HCT116 (cell line): ENCODE measurements around the gene NTHL1.

Experiments
- ATF3 ChIP-seq: IDR thresholded peaks from 2 replicates; pipeline ENCODE4 v1.6.1; 2012
- CTCF ChIP-seq, 3 experiments: fragments of 200-600 bp in 1 of 3; sonication (generic) in 1 of 3; IDR thresholded peaks in 2 of 3; conservative IDR thresholded peaks in 1 of 3; 2 replicates each; pipeline ENCODE4 v1.5.1; 2012 to 2017; ENCODE audit warnings: low read depth in 2 of 3, low read length in 2 of 3, antibody characterized with exemption in 1 of 3, borderline replicate concordance in 1 of 3, control low read depth in 1 of 3, mild to moderate bottlenecking in 1 of 3, mixed read lengths in 1 of 3, mixed run types in 1 of 3, moderate library complexity in 1 of 3; ENCODE audit not compliant: insufficient read depth in 1 of 3
- EGR1 ChIP-seq: IDR thresholded peaks from 2 replicates; pipeline ENCODE4 v1.6.1; 2012; ENCODE audit warnings: low read depth
- FOSL1 ChIP-seq: IDR thresholded peaks from 2 replicates; pipeline ENCODE4 v1.6.1; 2012; ENCODE audit warnings: low read depth
- POLR2A ChIP-seq: IDR thresholded peaks from 2 replicates; pipeline ENCODE4 v1.7.0; 2011; ENCODE audit warnings: borderline replicate concordance; ENCODE audit not compliant: insufficient read depth, insufficient read length; ENCODE audit errors: extremely low read depth
- RAD21 ChIP-seq: IDR thresholded peaks from 2 replicates; pipeline ENCODE4 v1.6.1; 2012; ENCODE audit warnings: low read depth, mild to moderate bottlenecking
- REST ChIP-seq: IDR thresholded peaks from 2 replicates; pipeline ENCODE4 v1.6.1; 2012; ENCODE audit warnings: low read depth
- SIN3A ChIP-seq: IDR thresholded peaks from 2 replicates; pipeline ENCODE4 v1.6.1; 2012; ENCODE audit warnings: low read depth
- SRF ChIP-seq: IDR thresholded peaks from 2 replicates; pipeline ENCODE4 v1.6.1; 2012; ENCODE audit warnings: low read depth
- TCF7L2 ChIP-seq: IDR thresholded peaks from 2 replicates; pipeline ENCODE4 v1.7.0; 2011; ENCODE audit warnings: borderline replicate concordance, inconsistent platforms; ENCODE audit not compliant: insufficient read depth, insufficient read length; ENCODE audit errors: extremely low read depth
- ZFX ChIP-seq: fragments of 450-650 bp; IDR thresholded peaks from 2 replicates; pipeline ENCODE4 v1.6.1; 2017

- no peak for TF ChIP-seq CTCF (IDR thresholded peaks at IDR 0.05 in 2 of 3, conservative IDR thresholded peaks at IDR 0.05 in 1 of 3; ENCODE audit: borderline replicate concordance in 1 of 3, insufficient read depth in 1 of 3, low read depth in 2 of 3, low read length in 2 of 3)
- no peak for TF ChIP-seq FOSL1
- no peak for TF ChIP-seq EGR1
- no peak for TF ChIP-seq REST
- no peak for TF ChIP-seq POLR2A
- no peak for TF ChIP-seq ZFX
- TF ChIP-seq ATF3: no peak
- no peak for TF ChIP-seq SRF
- TF ChIP-seq RAD21: no peak
- TF ChIP-seq TCF7L2: no peak
- TF ChIP-seq SIN3A: no peak
Observed at GRCh38 chr16:2096853-2097595, 49.4 kb upstream of the NTHL1 start.
